ENCODE results near the gene ADORA1. TPM values are rescaled to one million over a fixed set of nuclear protein-coding genes. Genes with fewer than 3 reads are reported as not detected.

Gene ADORA1
- total and polyA plus RNA-seq, 10 of the 15 experiments (the other 5 are each of a cell fraction or from before 2014, with no cell fraction given): not detected

- no peak overlapping the region for H2AFZ ChIP-seq (ENCODE audit: control insufficient read depth, low read depth, low read length)
- H3K4me3 ChIP-seq: no peak overlapping the region
- FAIRE-seq (no peak), DNase-seq (ENCODE audit: low read depth, low spot score) (no peak), ATAC-seq (no peak)
- ChIA-PET CTCF (interaction anchor here (1.3 to 2.8 kb wide), 3 partner anchors 10 to 122 kb away, joined by 4 to 16 read pairs (median 15); no protein-coding TSS in a partner anchor), RAD21 (ENCODE audit: unreplicated experiment) (interaction anchor here (1.6 kb wide), 1 partner anchor 54 kb away, joined by 5 read pairs; no protein-coding TSS in a partner anchor), POLR2A (no interaction called here), SMC1A (ENCODE audit: uncharacterized antibody, unreplicated experiment) (interaction anchor here (1.0 to 1.9 kb wide), 2 partner anchors 10 to 54 kb away, joined by 3 to 7 read pairs; no protein-coding TSS in a partner anchor)
- H3K9me3 ChIP-seq (replicated peaks; ENCODE audit: control insufficient read depth, insufficient read depth, low read length): no peaks in the 10 kb centered on the region
- in situ Hi-C loops (cut with MboI): no loop called here
- H3K79me2 ChIP-seq (ENCODE audit: control insufficient read depth, insufficient read depth, low read length): no peaks in the 10 kb centered on the region
- no peak overlapping the region for H3K27ac ChIP-seq (ENCODE audit: control insufficient read depth, insufficient read depth)
- intact Hi-C loops (cut with micrococcal nuclease; ENCODE audit: unreplicated experiment): no loop called here
- peaks cover 0 to 8% of the 10 kb centered on the region in 2 experiments; a peak in 3 of 4 replicates for H3K27me3 ChIP-seq (replicated peaks in 1 of 2; ENCODE audit: control insufficient read depth in 2 of 2, insufficient read depth in 2 of 2, low read length in 1 of 2)
- no peaks in the 10 kb centered on the region for H3K4me1 ChIP-seq (ENCODE audit: control insufficient read depth, insufficient read depth, low read length)
- no peak overlapping the region for H3K4me2 ChIP-seq (ENCODE audit: control insufficient read depth, insufficient read depth)
- no peak for TF ChIP-seq JUNB (IDR thresholded peaks at IDR 0.05)
- no peak for TF ChIP-seq WRNIP1 (IDR thresholded peaks at IDR 0.05; ENCODE audit: borderline replicate concordance, low read depth, low read length)
- no peak for TF ChIP-seq IKZF1 (conservative IDR thresholded peaks at IDR 0.05)
- no peak for TF ChIP-seq ZBTB40 (IDR thresholded peaks at IDR 0.05; ENCODE audit: borderline replicate concordance)
- TF ChIP-seq ZBTB33 (IDR thresholded peaks at IDR 0.05): no peak
- no peak for TF ChIP-seq HDAC6 (IDR thresholded peaks at IDR 0.05; ENCODE audit: unreplicated experiment)
- TF ChIP-seq CHD2 (IDR thresholded peaks at IDR 0.05; ENCODE audit: borderline replicate concordance, low read depth, low read length): no peak
- no peak for TF ChIP-seq CBX5 (IDR thresholded peaks at IDR 0.05; ENCODE audit: low read depth)
- TF ChIP-seq SP1 (IDR thresholded peaks at IDR 0.05; ENCODE audit: low read depth, low read length): no peak
- TF ChIP-seq SUZ12 (IDR thresholded peaks at IDR 0.05; ENCODE audit: unreplicated experiment): no peak
- TF ChIP-seq EGR1 (IDR thresholded peaks at IDR 0.05; ENCODE audit: borderline replicate concordance in 1 of 2, low read depth in 2 of 2, low read length in 2 of 2): no peak
- TF ChIP-seq JUND (IDR thresholded peaks at IDR 0.05; ENCODE audit: low read depth, low read length): no peak
- no peak for TF ChIP-seq TAF1 (IDR thresholded peaks at IDR 0.05; ENCODE audit: borderline replicate concordance, low read depth, low read length)
- no peak for TF ChIP-seq SRF (IDR thresholded peaks at IDR 0.05; ENCODE audit: low read depth in 2 of 2, low read length in 2 of 2)
- TF ChIP-seq USF1 (IDR thresholded peaks at IDR 0.05; ENCODE audit: borderline replicate concordance, extremely low read length, insufficient read depth, low read depth, low read length): no peak
- no peak for TF ChIP-seq RBBP5 (conservative IDR thresholded peaks at IDR 0.05)
- no peak for TF ChIP-seq RAD21 (IDR thresholded peaks at IDR 0.05; ENCODE audit: insufficient read depth, low read depth, low read length)
- TF ChIP-seq SPI1 (IDR thresholded peaks at IDR 0.05; ENCODE audit: borderline replicate concordance, insufficient read depth, low read depth, low read length): no peak
- TF ChIP-seq PAX8 (IDR thresholded peaks at IDR 0.05): no peak
- no TSS peak for BruUV-seq (replicated peaks)
- 13% methylated on average over 1 of the region's 1 CpG for WGBS (ENCODE audit: insufficient coverage, insufficient replicate concordance, low lambda C conversion rate, missing lambda C conversion rate)
- H3K9ac ChIP-seq (ENCODE audit: control insufficient read depth, insufficient read depth, low read length): no peak overlapping the region
- no peaks in the 10 kb centered on the region for H3K36me3 ChIP-seq (ENCODE audit: control insufficient read depth in 2 of 2, insufficient read depth in 2 of 2, low read length in 1 of 2)
- no peaks in the 10 kb centered on the region for H4K20me1 ChIP-seq (ENCODE audit: control insufficient read depth, insufficient read depth)
These were observed 34.9 kb downstream of the ADORA1 start for GRCh38 chr1:203162403-203162802.

All from GM12878 (cell line).